Caco-2 (cell line): ENCODE measurements around the gene LDB1. TPM values are rescaled to one million over a fixed set of nuclear protein-coding genes. Genes with fewer than 3 reads are reported as not detected.

Experiments used
- BruUV-seq: library from RNA; stranded (reverse); fragments of 400-500 nt; replicated peaks from 2 replicates; lab custom pipeline; 2021; lab: Mats Ljungman, UMichigan
- CTCF ChIA-PET: fragments of 300-600 bp; sonication (Branson Sonifier 250); formaldehyde crosslinking; loops from one replicate; lab custom pipeline; 2022; ENCODE audit warnings: antibody characterized with exemption; lab: Charles Lee
- POLR2A ChIA-PET: fragments of 300-600 bp; sonication (Branson Sonifier 250); formaldehyde crosslinking; loops from one replicate; lab custom pipeline; 2022; ENCODE audit warnings: antibody characterized with exemption; lab: Charles Lee
- DNase-seq, 2 experiments: peaks; one replicate each; pipeline versions ENCODE4 v3.0.0 to v3.0.0-alpha.2; 2020 to 2022
- H3K27me3 ChIP-seq: replicated peaks from 2 replicates; pipeline ENCODE4 v1.6.0; 2011; ENCODE audit warnings: low read length; ENCODE audit not compliant: control insufficient read depth, insufficient read depth
- H3K36me3 ChIP-seq: 2 replicates; pipeline ENCODE4 v1.5.1; 2011; ENCODE audit warnings: low read length; ENCODE audit not compliant: control insufficient read depth, insufficient read depth
- H3K4me1 ChIP-seq: fragments of 250-450 bp; sonication (Bioruptor Pico); 2 replicates; pipeline ENCODE4 v1.5.1; 2020; ENCODE audit warnings: mild to moderate bottlenecking
- H3K4me3 ChIP-seq: 2 replicates; pipeline ENCODE4 v1.5.1; 2011; ENCODE audit warnings: low read depth, mild to moderate bottlenecking, control low read depth, low read length
- H3K9me3 ChIP-seq: fragments of 250-450 bp; sonication (Bioruptor Pico); 2 replicates; pipeline ENCODE4 v1.5.1; 2020; ENCODE audit warnings: mild to moderate bottlenecking, moderate library complexity
- H3K27ac Mint-ChIP-seq: one replicate; pipeline ENCODE4 v1.8.0; 2022; ENCODE audit warnings: mixed read lengths; ENCODE audit not compliant: unreplicated experiment
- H3K27me3 Mint-ChIP-seq: one replicate; pipeline ENCODE4 v1.8.0; 2022; ENCODE audit warnings: mixed read lengths; ENCODE audit not compliant: insufficient read depth, unreplicated experiment
- H3K36me3 Mint-ChIP-seq: one replicate; pipeline ENCODE4 v1.8.0; 2022; ENCODE audit warnings: mild to moderate bottlenecking, mixed read lengths; ENCODE audit not compliant: insufficient read depth, unreplicated experiment
- H3K4me1 Mint-ChIP-seq: one replicate; pipeline ENCODE4 v1.8.0; 2022; ENCODE audit warnings: low read depth, mixed read lengths; ENCODE audit not compliant: unreplicated experiment
- H3K4me3 Mint-ChIP-seq: one replicate; pipeline ENCODE4 v1.8.0; 2022; ENCODE audit warnings: mild to moderate bottlenecking, moderate library complexity, mixed read lengths; ENCODE audit not compliant: unreplicated experiment
- H3K9me3 Mint-ChIP-seq: one replicate; pipeline ENCODE4 v1.8.0; 2022; ENCODE audit warnings: mixed read lengths; ENCODE audit not compliant: unreplicated experiment
- intact Hi-C: fragments of 100-400 bp; cut with micrococcal nuclease; formaldehyde crosslinking; loops from one replicate; pipeline ENCODE4 v1.10.0; 2022; ENCODE audit not compliant: unreplicated experiment
- total RNA-seq: library from RNA; stranded (reverse); gene quantifications from 2 replicates; pipeline ENCODE4 v1.2.3, GENCODE V29; 2022
- TF ChIP-seq, protein P1 (sequence below), 2 experiments: fragments of 200-600 bp in 1 of 2; IDR thresholded peaks; 1 replicate in 1 of 2; 2 replicates in 1 of 2; pipeline versions ENCODE4 v1.5.1 to v1.8.0; 2011 to 2022; ENCODE audit warnings: antibody characterized with exemption in 1 of 2, control low read depth in 1 of 2, inconsistent platforms in 1 of 2, low read depth in 1 of 2, low read length in 1 of 2, mild to moderate bottlenecking in 1 of 2, moderate library complexity in 1 of 2; ENCODE audit not compliant: insufficient read depth in 1 of 2, severe bottlenecking in 1 of 2, unreplicated experiment in 1 of 2

The LDB1 gene
- total RNA-seq, 1 experiment from 2014 or later, result 52.3 TPM

DNA sequence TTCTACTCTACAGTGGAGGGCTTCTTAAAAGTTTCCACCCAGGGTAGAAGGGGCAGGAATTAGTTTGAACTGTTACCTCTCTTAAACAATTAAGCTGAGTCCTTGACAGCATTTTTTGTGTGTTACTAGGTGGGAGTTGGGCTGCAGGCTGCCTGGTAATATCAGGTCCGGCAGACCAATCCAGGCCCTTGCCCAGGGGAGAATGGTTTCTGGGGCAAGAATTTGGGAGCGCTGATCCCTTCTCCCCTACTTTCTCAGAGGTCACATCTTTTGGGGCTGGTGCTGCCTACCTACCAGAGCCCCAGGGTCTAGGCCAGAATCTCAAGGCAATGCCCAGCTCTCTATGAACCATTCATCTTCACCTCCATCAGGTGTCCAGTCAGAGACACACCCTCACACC lies 14.2 kb upstream of the LDB1 start:
- ChIA-PET POLR2A (no interaction called here), CTCF (no interaction called here)
- Histone ChIP-seq H3K4me3 (peak overlapping the region; percentile 92), H3K9me3 (no peaks in the 10 kb centered on the region), H3K27me3 (no peaks in the 10 kb centered on the region), H3K36me3 (peaks cover 5% of the 10 kb centered on the region), H3K4me1 (peaks cover 11% of the 10 kb centered on the region)
- DNase-seq, result no peak
- TF ChIP-seq, protein P1, sequence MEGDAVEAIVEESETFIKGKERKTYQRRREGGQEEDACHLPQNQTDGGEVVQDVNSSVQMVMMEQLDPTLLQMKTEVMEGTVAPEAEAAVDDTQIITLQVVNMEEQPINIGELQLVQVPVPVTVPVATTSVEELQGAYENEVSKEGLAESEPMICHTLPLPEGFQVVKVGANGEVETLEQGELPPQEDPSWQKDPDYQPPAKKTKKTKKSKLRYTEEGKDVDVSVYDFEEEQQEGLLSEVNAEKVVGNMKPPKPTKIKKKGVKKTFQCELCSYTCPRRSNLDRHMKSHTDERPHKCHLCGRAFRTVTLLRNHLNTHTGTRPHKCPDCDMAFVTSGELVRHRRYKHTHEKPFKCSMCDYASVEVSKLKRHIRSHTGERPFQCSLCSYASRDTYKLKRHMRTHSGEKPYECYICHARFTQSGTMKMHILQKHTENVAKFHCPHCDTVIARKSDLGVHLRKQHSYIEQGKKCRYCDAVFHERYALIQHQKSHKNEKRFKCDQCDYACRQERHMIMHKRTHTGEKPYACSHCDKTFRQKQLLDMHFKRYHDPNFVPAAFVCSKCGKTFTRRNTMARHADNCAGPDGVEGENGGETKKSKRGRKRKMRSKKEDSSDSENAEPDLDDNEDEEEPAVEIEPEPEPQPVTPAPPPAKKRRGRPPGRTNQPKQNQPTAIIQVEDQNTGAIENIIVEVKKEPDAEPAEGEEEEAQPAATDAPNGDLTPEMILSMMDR (IDR thresholded peaks at IDR 0.05; ENCODE audit: insufficient read depth in 1 of 2, low read depth in 1 of 2, low read length in 1 of 2, severe bottlenecking in 1 of 2, unreplicated experiment in 1 of 2), result no peak
- BruUV-seq, result TSS peak; percentile 66
- Mint-ChIP-seq H3K36me3 (peaks cover 57% of the 10 kb centered on the region), H3K4me1 (peaks cover 7% of the 10 kb centered on the region), H3K9me3 (no peaks in the 10 kb centered on the region), H3K27ac (peak overlapping the region; percentile 99), H3K27me3 (no peaks in the 10 kb centered on the region), H3K4me3 (peak overlapping the region; percentile 94)
- intact Hi-C loops, result loop anchor here (5.0 kb wide), 1 partner anchor 67 kb away; the partner anchor contains the start of gene HPS6

DNA sequence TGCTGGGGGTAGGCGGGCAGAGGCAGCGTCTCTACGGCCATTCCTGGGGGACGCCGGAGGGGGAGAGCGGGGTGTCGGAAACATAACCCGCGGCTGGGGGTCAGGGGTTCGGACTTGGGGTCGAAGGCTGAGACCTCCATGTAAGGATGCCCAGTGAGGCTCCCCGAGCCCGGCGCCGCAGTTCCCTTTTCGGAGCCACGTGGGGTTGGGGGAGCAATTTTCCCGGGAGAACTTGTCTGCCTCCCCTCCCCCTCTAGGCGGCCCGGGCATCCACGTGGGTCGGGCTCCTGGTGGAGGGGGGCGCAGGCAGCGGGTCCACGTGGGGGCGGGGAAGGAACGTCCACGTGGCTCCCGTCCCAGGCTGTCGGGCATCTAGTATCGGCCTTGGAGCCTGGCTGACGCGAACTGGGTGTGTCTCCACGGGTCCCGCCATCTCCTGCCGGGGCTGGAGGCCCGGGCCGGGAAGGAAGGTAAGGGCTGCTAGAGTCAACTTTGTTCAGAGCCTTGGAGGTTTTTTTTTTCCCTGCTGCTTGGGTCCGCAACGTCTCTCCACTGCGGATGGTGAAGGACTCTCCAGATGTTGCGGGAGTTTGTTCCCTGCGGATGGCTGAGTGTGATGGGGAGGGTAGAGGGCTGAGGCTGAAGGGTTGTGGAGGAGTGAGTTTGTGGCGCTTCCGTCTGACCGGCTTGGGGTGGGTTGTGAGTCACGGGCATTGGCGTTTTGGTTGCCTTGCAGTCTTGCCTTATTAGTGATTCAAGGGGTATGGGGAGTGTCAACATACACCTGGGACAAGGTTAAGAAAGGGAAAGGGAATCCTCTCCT lies 13.4 kb upstream of the LDB1 start:
- H3K36me3 Mint-ChIP-seq, result peaks cover 49% of the 10 kb centered on the region

More for the DNA sequence above, 13.4 kb upstream of the LDB1 start:
- H3K27ac Mint-ChIP-seq, result peak overlapping the region; percentile 99
- H3K4me3 Mint-ChIP-seq, result peak overlapping the region; percentile 94
- peak; percentile 86 to 88 for DNase-seq
- H3K4me1 ChIP-seq, result peaks cover 11% of the 10 kb centered on the region
- TF ChIP-seq, protein P1 (IDR thresholded peaks at IDR 0.05; ENCODE audit: insufficient read depth in 1 of 2, low read depth in 1 of 2, low read length in 1 of 2, severe bottlenecking in 1 of 2, unreplicated experiment in 1 of 2), result no peak
- H3K9me3 ChIP-seq, result no peaks in the 10 kb centered on the region
- H3K9me3 Mint-ChIP-seq, result no peaks in the 10 kb centered on the region
- no peaks in the 10 kb centered on the region for H3K27me3 Mint-ChIP-seq
- peaks cover 7% of the 10 kb centered on the region for H3K4me1 Mint-ChIP-seq
- no TSS peak for BruUV-seq
- H3K27me3 ChIP-seq, result no peaks in the 10 kb centered on the region
- CTCF ChIA-PET, result no interaction called here
- H3K4me3 ChIP-seq, result peak overlapping the region; percentile 92
- H3K36me3 ChIP-seq, result peaks cover 2% of the 10 kb centered on the region
- intact Hi-C loops, result loop anchor here (2.0 to 5.0 kb wide), 2 partner anchors 19 to 66 kb away; partner anchors contain the start of gene HPS6
- POLR2A ChIA-PET, result no interaction called here
